Hepatocyte (in vitro differentiated cells): ENCODE results near the gene CTNNA1.

Experiments used
- EZH2phosphoT487 ChIP-seq: fragments of 200-600 bp; sonication (generic); IDR thresholded peaks from one replicate; pipeline ENCODE4 v1.6.1; 2018; ENCODE audit warnings: antibody characterized with exemption, mild to moderate bottlenecking, low read depth, moderate library complexity; ENCODE audit not compliant: unreplicated experiment, severe bottlenecking
- TF ChIP-seq, protein P1 (sequence below): fragments of 200-600 bp; sonication (generic); IDR thresholded peaks from 2 replicates; pipeline ENCODE4 v1.5.1; 2016; ENCODE audit warnings: antibody characterized with exemption, mild to moderate bottlenecking; ENCODE audit not compliant: poor library complexity

DNA sequence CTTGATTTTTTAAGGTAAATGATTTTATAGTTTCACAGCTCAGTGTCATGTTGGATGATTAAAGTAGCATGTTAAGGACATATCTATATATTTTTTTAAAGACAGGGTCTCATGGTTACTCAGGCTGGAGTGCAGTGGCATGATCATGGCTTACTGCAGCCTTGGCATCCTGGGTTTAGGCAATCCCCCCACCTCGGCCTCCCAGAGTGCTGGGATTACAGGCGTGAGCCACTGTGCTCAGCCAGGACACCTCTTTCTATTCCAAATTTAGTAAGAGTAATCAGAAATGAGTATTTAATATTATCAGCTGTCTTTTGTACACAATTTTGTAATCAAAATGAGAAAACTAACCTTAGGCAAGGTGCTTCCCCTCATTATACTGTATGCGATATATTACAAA is 160.5 kb downstream of the CTNNA1 start:
- TF ChIP-seq, protein P1, sequence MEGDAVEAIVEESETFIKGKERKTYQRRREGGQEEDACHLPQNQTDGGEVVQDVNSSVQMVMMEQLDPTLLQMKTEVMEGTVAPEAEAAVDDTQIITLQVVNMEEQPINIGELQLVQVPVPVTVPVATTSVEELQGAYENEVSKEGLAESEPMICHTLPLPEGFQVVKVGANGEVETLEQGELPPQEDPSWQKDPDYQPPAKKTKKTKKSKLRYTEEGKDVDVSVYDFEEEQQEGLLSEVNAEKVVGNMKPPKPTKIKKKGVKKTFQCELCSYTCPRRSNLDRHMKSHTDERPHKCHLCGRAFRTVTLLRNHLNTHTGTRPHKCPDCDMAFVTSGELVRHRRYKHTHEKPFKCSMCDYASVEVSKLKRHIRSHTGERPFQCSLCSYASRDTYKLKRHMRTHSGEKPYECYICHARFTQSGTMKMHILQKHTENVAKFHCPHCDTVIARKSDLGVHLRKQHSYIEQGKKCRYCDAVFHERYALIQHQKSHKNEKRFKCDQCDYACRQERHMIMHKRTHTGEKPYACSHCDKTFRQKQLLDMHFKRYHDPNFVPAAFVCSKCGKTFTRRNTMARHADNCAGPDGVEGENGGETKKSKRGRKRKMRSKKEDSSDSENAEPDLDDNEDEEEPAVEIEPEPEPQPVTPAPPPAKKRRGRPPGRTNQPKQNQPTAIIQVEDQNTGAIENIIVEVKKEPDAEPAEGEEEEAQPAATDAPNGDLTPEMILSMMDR = no peak
- TF ChIP-seq EZH2phosphoT487 = no peak
